A204.1 (cell line): ENCODE data around the gene GORASP1.
"Not testable (repeated sequence)": the region's sequence is repeated elsewhere in the genome, so short reads cannot be mapped to it uniquely, and the experiment has no call there.

ENCODE experiments used
- FAIRE-seq: peaks from 2 replicates; lab custom pipeline; 2012; peaks lifted over from hg19 to GRCh38; lab: Jason Lieb, UNC

Gene GORASP1

GRCh38 chr3:39064646-39065045 is 42.8 kb downstream of the GORASP1 start:
- FAIRE-seq = no peak

- no peak for FAIRE-seq
These were observed 44.3 kb downstream of the GORASP1 start for GRCh38 chr3:39063143-39063542.

- FAIRE-seq = no peak
These were observed 45.2 kb downstream of the GORASP1 start for GRCh38 chr3:39062180-39062579.

- FAIRE-seq = not testable (repeated sequence)
These were observed 46.2 kb downstream of the GORASP1 start for GRCh38 chr3:39061228-39061627.

GRCh38 chr3:39056151-39056550 is 51.3 kb downstream of the GORASP1 start:
- no peak for FAIRE-seq

GRCh38 chr3:39053696-39054095 is 53.7 kb downstream of the GORASP1 start:
- no peak for FAIRE-seq

- FAIRE-seq = no peak
These were observed 54.8 kb downstream of the GORASP1 start for GRCh38 chr3:39052583-39052982.

GRCh38 chr3:39051649-39052561 is 55.5 kb downstream of the GORASP1 start, which contains the start of the genes SCN11A and WDR48:
Gene SCN11A, minus strand, starts transcription at chr3:39051944. Its CDS starts 101,582 bp downstream, at chr3:38950362.
Gene WDR48, plus strand, starts transcription at chr3:39052016. Its CDS starts 10 bp downstream, at chr3:39052026.
- no peak for FAIRE-seq

- no peak for FAIRE-seq
These were observed 57.4 kb downstream of the GORASP1 start for GRCh38 chr3:39050029-39050428.
